Measurements from ENCODE around the gene YARS1. TPM values are rescaled to one million over a fixed set of nuclear protein-coding genes. Genes with fewer than 3 reads are reported as not detected.

YARS1 gene
- total RNA-seq, 1 experiment from 2014 or later: 262 TPM

DNA sequence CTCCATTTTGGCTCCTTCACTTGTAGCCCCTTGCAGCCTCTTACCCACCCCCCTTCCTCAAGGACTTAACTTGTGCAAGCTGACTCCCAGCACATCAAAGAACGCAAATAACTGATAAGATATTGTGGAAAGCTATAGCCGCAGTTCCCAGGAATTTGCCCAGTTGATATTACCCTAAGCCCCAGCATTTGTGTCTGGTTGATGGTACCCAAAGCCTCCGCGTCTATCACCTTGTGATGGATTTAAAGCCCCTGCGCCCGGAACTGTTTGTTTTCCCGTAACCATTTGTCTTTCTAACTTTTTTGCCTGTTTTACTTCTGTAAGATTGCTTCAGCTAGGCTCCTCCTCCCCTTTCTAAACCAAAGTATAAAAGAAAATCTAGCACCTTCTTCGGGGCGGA lies 5.9 kb downstream of the YARS1 start:
- no TSS peak for BruUV-seq (replicated peaks)
- H3K27me3 ChIP-seq (replicated peaks; ENCODE audit: insufficient read depth, low read depth, low read length, poor library complexity): no peaks in the 10 kb centered on the region
- no peak overlapping the region for H3K4me3 ChIP-seq (ENCODE audit: low read depth, low read length, poor library complexity, severe bottlenecking)
- CTCF ChIA-PET: interaction anchor here (0.5 kb wide), 1 partner anchor 22 kb away, joined by 4 read pairs; no protein-coding TSS in a partner anchor
- DNase-seq (ENCODE audit: low spot score): no peak
- no peak for TF ChIP-seq EZH2 (IDR thresholded peaks at IDR 0.05; ENCODE audit: borderline replicate concordance, low read depth, low read length, poor library complexity, severe bottlenecking)
- TF ChIP-seq, protein P1, sequence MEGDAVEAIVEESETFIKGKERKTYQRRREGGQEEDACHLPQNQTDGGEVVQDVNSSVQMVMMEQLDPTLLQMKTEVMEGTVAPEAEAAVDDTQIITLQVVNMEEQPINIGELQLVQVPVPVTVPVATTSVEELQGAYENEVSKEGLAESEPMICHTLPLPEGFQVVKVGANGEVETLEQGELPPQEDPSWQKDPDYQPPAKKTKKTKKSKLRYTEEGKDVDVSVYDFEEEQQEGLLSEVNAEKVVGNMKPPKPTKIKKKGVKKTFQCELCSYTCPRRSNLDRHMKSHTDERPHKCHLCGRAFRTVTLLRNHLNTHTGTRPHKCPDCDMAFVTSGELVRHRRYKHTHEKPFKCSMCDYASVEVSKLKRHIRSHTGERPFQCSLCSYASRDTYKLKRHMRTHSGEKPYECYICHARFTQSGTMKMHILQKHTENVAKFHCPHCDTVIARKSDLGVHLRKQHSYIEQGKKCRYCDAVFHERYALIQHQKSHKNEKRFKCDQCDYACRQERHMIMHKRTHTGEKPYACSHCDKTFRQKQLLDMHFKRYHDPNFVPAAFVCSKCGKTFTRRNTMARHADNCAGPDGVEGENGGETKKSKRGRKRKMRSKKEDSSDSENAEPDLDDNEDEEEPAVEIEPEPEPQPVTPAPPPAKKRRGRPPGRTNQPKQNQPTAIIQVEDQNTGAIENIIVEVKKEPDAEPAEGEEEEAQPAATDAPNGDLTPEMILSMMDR (conservative IDR thresholded peaks at IDR 0.05; ENCODE audit: low read depth, low read length): no peak
- POLR2A ChIA-PET (ENCODE audit: low non-redundant PET): no interaction called here
- peaks cover 73% of the 10 kb centered on the region for H3K36me3 ChIP-seq (ENCODE audit: insufficient read depth, low read length, poor library complexity, severe bottlenecking)
- H3K4me1 ChIP-seq (ENCODE audit: insufficient read depth, low read length, poor library complexity, severe bottlenecking): peaks cover 7% of the 10 kb centered on the region
- intact Hi-C loops (cut with micrococcal nuclease; ENCODE audit: unreplicated experiment): no loop called here
- H3K9me3 ChIP-seq (ENCODE audit: low read depth, low read length, poor library complexity, severe bottlenecking): no peaks in the 10 kb centered on the region
- H3K27ac ChIP-seq (ENCODE audit: low read depth, low read length, poor library complexity, severe bottlenecking): no peak overlapping the region

DNA sequence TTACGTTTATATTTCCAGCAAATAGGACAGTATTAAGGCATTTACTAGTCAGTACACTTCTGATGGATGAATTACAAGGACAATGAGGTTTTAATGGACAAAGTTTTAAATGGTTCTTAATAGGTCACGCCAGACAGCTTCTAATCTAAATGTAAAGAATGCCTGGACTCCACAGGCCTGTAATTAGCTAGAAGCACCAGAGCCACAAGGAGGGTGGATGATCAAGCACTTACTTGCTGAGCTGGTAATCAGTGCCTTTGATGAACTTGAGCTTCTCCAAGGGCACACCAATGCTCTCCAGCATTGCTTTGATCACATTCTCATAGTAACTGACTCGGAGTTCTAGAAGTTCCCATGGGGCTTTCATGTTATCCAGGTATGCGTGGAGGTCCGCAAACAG lies 6.8 kb downstream of the YARS1 start:
- no peaks in the 10 kb centered on the region for H3K9me3 ChIP-seq (ENCODE audit: low read depth, low read length, poor library complexity, severe bottlenecking)
- CTCF ChIA-PET: no interaction called here
- no peak overlapping the region for H3K27ac ChIP-seq (ENCODE audit: low read depth, low read length, poor library complexity, severe bottlenecking)
- TF ChIP-seq, protein P1 (conservative IDR thresholded peaks at IDR 0.05; ENCODE audit: low read depth, low read length): no peak
- TF ChIP-seq EZH2 (IDR thresholded peaks at IDR 0.05; ENCODE audit: borderline replicate concordance, low read depth, low read length, poor library complexity, severe bottlenecking): no peak
- peaks cover 82% of the 10 kb centered on the region for H3K36me3 ChIP-seq (ENCODE audit: insufficient read depth, low read length, poor library complexity, severe bottlenecking)
- POLR2A ChIA-PET (ENCODE audit: low non-redundant PET): no interaction called here
- DNase-seq (ENCODE audit: low spot score): no peak
- no peak overlapping the region for H3K4me3 ChIP-seq (ENCODE audit: low read depth, low read length, poor library complexity, severe bottlenecking)
- BruUV-seq (replicated peaks): no TSS peak
- peaks cover 4% of the 10 kb centered on the region for H3K4me1 ChIP-seq (ENCODE audit: insufficient read depth, low read length, poor library complexity, severe bottlenecking)
- H3K27me3 ChIP-seq (replicated peaks; ENCODE audit: insufficient read depth, low read depth, low read length, poor library complexity): no peaks in the 10 kb centered on the region
- intact Hi-C loops (cut with micrococcal nuclease; ENCODE audit: unreplicated experiment): no loop called here

DNA sequence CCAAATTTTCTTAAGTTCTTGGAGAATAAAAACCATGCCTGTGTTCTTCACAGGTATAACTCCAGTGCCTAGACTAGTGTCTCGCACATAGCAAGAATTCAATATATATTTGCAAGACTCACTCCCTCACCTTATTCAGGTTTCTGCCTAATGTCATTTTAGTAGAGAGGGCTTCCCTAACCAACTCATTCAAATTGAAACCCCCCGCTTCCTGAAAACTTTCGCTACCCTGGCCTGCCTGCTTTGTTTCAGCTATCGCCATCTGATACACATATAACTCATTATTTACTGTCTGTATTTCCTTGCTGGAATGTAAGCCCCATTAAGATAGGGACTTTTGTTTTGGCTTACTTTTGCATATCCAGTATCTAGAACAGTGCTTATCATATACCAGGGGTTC lies 8.6 kb downstream of the YARS1 start:
- Histone ChIP-seq H3K4me3 (ENCODE audit: low read depth, low read length, poor library complexity, severe bottlenecking) (no peak overlapping the region), H3K9me3 (ENCODE audit: low read depth, low read length, poor library complexity, severe bottlenecking) (no peaks in the 10 kb centered on the region), H3K27ac (ENCODE audit: low read depth, low read length, poor library complexity, severe bottlenecking) (no peak overlapping the region), H3K4me1 (ENCODE audit: insufficient read depth, low read length, poor library complexity, severe bottlenecking) (no peaks in the 10 kb centered on the region), H3K36me3 (ENCODE audit: insufficient read depth, low read length, poor library complexity, severe bottlenecking) (peaks cover 71% of the 10 kb centered on the region), H3K27me3 (replicated peaks; ENCODE audit: insufficient read depth, low read depth, low read length, poor library complexity) (no peaks in the 10 kb centered on the region)
- TF ChIP-seq, protein P1 (conservative IDR thresholded peaks at IDR 0.05; ENCODE audit: low read depth, low read length): no peak
- TF ChIP-seq EZH2 (IDR thresholded peaks at IDR 0.05; ENCODE audit: borderline replicate concordance, low read depth, low read length, poor library complexity, severe bottlenecking): no peak
- POLR2A ChIA-PET (ENCODE audit: low non-redundant PET): no interaction called here
- no peak for DNase-seq (ENCODE audit: low spot score)
- CTCF ChIA-PET: no interaction called here
- intact Hi-C loops (cut with micrococcal nuclease; ENCODE audit: unreplicated experiment): no loop called here
- no TSS peak for BruUV-seq (replicated peaks)

Measured in A673 (cell line).